ENCODE data around the gene RPA3. TPM values are rescaled to one million over a fixed set of nuclear protein-coding genes. Genes with fewer than 3 reads are reported as not detected.
"Not testable (repeated sequence)": the region's sequence is repeated elsewhere in the genome, so short reads cannot be mapped to it uniquely, and the experiment has no call there.

Gene RPA3
- total RNA-seq, 1 donor from 2014 or later, result 29.3 TPM

DNA sequence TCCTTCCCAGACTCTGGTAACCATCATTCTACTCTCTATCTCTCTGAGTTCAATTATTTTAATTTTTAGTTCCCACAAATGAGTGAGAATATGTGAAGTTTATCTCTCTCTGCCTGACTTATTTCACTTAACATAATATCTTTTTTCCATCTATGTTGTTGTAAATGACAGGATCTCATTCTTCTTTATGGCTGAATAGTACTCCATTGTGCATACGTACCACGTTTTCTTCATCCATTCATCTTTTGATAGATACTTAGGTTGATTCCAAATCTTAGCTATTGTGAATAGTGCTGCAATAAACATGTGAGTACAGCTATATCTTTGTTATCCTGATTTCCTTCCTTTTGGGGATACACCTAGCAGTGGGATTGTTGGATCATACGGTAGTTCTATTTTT, 23.9 kb downstream of the RPA3 start:
- DNase-seq, result no peak

DNA sequence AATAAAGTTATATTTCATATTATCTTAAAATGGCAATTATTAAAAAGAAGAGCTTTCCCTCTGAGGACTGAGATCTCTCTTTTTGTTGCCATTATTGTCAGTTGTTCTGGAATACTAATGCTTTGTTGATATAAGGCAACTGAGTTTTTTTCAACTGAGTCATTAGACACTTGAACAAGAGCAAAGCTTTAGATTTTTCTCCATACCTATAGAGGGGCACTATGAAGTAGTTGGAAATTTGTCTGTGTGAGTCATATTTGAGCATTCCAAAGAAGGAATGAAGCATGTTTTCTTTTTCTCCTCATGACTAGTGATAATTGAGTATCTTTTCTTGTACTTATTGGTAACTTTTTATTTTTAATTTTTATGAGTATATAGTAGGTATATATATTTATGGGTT, 24.5 kb downstream of the RPA3 start:
- no peak for DNase-seq

DNA sequence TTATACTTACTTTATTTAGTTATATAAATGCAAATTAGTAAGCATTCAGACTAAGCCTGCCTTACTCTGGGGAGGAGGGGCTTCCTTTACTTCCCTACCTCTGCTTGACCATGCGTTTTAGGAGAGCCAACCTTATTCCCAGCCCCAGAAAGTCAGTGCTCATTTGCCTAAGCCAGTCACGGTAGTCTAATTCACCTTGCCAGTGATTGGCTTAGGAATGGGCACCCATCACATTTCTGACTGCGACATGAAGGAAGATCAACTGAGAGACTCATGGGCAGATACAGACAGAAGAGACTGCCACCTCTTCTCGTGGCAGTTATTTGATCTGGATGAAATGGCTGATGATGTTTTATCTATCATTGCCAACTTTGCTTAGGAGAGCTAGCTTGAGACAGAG, 29.5 kb downstream of the RPA3 start:
- DNase-seq, result no peak

DNA sequence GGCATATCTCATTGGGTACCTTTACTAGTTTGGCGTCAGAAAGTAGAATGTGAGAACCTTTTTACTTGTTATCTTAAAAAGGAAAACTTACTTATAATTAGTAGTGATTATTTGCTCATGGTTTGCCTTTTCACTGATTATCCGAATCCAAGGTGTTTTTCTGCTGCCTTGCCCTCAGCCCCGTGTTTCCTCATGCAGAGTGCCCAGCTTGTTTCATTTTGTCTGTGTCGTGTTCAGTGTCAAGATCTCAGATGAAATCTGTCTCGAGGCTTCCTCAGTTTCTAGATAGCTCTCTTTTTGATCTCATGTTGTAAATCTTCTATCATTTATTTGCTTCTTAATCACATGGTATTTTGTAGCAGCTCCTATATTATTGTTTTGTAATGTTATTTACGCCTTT, 30.1 kb downstream of the RPA3 start:
- DNase-seq, result no peak

DNA sequence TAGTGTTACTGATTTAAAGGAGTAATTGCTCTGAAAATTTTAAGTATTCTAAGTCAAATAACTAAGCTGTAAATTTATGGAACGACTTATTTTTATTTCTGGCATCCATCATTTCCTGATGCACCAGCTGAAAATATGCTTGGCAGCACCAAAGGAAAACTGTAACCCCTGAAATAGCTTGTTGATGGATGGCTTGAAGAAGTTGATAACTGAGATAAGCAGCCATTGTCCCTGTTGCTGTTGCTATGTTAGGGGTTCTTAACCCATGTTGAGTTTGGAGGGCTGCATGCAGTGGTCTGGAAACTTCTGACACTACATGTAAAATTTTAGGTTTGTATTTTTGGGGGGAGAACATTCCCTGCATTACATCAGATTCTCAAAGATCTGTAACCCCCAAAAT, 30.6 kb downstream of the RPA3 start:
- DNase-seq, result no peak

DNA sequence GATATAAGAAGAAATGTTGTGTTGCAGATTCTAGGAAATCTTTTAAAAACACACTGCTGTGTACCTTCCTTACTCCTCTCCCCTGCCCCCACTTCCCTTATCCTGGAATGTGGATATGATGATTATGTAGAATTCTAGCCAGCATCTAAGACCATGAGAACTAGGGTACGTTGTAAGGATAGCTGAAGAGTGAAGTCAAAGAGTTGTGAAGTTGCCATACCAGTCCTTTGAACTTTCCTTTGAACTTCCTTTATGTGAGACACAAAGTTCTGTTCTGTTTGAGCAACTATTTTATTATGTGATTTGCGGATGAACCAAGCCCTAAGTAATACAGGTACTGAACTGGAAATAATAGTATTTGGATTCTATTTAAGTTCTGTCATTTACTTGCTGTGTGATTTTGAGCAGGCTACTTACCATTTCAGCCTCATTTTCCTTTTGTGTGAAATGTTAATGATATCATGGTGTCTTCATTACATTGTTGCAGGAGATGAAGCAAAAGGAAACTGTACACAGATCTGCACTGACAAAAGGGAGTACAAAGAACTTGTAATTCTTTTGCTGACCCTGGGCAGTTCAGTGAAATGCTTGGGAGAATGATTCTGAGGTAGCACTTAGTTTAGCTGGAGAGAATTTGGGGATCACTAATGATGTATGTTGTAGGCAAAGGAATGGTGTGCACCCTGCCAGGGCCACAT, 31.4 kb downstream of the RPA3 start:
- no peak for DNase-seq

DNA sequence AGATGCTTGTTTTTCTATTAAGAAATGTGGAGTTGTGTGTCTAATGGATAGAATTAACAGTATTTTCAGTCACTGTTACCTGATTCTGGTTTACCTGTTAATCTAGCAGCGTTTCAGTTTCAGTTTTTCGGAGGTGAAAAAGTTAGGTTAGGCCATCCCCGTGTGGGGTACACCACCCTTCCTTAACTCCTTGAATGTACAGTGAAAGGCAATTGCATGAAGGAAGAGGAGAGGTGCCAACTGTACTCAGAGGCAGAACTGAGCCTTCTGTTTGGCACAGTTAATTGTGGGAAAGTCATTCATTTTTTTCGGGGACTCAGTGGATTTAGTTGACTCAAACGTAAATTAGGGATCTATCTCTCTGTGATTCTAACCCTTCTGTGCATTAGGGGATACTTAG, 35.5 kb downstream of the RPA3 start:
- no peak for DNase-seq

DNA sequence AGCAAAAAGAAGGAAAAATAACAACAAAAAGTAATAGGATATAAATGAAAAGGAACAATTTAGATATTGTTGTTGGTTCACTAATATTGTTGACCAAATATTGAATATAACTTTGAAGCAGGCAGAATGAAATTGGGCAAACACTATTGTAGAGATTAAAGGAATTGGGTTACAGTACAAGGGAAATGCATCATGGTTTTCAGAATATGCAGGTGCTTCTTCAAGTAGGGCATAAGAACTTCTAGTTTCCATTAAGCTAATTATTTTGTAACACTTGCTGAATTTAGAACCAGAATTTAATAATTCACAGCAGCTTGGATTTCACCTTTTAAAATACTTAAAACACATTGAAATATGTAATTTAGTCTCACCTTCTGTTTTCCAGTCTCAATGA, 36.5 kb downstream of the RPA3 start:
- no peak for DNase-seq

DNA sequence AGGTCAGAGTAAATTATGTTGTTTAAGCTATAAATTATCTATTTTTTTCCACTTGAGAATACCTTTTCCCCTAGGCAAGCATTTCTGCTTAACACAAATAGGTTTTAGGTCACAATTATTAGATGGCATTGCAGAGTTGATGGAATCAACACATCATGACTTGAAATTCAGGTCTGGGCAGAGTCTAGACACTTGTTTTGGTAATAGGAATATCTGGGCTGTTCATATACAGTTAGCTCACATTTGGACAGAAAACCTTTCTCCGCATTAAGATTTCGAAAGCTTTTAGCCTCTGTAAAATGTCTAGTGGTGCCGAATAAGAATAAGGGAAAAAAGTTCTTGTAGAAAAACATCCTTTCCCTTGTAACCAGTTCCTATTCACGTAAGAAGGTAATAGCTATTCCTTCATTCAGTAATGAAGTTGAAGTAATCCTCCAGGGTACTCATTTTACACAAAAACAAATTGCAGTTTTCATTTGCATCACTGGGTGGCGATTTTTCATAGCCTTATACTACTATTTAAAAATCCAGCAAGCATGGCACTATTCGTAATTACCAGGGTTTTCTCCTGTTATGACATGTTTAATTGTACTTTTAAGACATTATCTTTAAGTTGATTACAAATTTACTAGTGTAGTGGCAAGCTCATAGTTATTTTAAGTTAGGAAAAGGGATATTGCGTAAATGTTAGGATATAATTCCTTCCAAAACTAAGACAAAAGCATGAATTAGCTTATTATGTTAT, 37.0 kb downstream of the RPA3 start:
- peak; percentile 89 for DNase-seq

DNA sequence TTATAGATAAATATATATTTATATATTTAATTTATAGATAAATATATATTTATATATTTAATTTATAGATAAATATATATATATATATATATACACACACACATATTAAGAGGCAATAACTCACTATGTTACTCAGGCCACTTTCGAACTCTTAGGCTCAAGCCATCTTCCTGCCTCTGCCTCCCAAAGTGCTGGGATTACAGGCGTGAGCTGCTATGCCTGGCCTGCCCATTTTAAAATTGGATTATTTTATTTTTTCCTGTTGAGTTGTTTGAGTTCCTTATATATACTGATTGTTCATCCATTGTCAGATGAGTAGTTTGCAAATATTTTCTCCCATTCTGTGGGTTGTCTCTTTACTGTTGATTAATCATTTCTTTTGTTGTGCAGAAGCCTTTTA, 38.8 kb downstream of the RPA3 start:
- DNase-seq, result not testable (repeated sequence)

DNA sequence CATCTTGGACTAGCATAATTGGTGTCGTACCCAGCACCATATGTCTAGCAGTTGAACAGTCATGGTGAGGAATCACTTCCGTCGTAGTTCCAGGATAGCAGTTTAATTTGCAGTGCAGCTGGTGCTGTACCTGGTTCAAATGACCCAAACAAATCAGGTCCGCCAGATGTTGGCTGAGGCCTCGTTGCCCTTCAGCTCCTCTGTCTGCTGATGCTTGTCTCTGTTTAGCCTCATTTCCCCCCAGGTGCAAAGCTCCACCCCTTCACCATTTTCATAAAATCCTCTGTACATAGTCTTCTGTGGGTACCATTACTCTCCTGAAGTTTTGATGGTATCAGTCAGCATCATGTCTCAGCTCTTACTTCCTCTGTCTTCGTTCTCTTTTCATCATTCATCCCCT, 42.7 kb downstream of the RPA3 start:
- DNase-seq, result no peak

DNA sequence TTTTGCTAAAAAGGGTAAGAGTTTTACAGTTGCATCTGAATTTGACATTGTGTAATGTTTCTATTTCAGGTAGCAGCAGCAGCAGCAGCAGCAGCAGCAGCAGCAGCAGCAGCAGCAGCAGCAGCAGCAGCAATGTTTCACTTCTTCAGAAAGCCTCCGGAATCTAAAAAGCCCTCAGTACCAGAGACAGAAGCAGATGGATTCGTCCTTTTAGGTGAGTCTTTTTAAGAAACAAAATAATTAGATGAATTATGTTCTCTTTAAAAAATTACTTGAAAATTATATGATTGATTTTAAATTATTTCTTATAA, 45.2 kb downstream of the RPA3 start:
- DNase-seq, result no peak

DNA sequence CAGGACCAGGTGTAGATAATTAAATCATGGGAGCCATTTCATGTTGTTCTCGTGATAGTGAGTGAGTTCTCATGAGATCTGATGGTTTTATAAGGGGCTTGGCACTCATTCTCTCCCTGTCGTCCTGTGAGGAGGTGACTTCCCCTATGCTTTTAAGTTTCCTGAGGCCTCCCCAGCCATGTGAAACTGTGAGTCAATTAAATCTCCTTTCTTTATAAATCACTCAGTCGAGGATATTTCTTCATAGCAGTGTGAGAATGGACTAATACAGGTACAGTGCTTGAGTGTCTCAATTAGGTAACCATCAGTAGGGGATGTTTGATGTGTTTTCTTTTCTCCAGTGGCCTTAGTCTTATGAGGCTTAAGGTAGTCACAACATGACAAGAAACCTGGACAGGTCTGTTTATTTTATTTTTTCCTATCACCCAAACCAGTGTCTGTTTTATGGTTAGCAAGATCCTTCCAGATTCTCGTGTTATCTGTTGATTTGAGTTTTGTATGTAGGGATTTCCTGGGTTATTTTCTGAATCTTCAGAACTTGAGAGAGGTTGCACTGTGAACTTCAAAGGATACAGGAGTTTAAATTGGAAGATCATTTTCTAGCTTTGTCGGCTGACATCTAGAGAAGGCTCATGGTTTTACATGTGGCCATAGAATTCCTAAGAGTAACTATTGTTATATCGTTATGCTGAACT, 45.7 kb downstream of the RPA3 start:
- no peak for DNase-seq

DNA sequence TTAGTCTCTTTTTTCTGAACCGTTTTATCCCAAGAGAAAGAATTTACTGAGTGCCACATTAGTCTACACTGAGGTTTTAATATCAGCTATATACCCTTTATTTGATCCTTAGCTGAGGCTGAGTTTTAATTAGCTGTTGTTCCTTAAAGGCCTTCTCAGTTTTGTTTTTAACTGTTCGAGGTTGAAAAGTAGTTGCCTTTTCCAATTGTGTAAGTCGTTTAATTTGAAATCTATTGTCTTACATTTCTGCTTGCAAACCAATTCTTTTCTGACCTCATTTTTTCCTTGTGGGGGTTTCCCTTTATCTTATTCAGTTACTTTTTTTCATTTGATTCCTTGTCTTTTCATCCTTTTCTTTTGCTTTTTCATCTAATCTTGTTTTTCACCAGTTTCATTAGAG, 47.0 kb downstream of the RPA3 start:
- DNase-seq, result no peak

DNA sequence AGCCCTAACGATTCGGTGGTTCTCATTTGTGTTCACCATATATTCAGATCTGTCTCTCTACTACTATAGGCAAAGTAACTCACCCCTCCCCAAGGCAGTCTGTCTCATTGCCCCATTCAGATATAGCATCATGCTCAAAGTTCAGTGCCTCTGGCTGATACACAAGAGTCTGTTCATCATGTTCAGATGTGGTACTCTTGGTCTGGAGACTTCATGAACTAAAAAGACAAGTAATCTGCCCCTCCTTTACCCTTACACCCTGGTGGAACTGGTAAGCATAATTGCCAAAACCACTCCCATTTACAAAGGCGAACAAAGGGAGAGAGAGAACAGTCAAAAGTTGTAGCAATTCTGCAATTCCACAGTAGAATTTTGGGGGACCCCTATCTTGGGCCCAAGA, 47.9 kb downstream of the RPA3 start:
- DNase-seq, result no peak

DNA sequence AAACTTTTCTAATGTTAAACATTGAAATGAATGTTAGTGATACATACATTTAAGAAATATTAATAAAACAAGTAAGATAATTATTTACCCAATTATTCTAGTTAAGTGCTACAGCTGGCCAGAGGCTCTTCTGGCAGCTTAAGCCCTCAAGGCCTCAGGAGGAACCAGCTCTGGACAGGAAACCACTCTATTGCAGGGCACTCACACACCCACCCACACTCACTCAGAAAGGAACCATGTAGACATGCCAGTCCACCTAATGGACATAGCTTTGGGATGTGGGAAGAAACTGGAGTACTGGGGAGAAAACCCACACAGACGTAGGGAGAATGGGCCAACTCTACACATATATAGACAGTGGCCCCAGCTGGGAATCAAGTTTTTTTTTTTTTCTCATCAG, 49.7 kb downstream of the RPA3 start:
- DNase-seq, result no peak

DNA sequence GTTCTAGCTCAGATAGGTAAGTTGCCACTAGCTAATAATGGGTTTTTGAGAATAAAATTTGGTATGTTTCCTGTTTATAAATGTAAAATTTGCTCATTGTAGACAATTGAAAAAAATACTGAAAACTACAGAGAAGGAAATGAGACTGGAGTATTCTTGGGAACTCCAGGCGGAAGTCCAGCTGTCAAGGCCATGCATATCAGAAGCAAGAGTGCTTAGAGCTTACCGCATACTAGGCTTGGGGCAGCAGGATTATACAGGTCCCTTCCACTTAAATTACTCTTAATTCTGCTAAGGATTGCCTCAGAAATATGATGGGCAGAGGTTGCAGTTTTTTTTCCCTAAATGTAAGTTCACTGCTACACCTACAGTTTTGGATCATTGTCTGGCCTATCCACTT, 51.2 kb downstream of the RPA3 start:
- no peak for DNase-seq

DNA sequence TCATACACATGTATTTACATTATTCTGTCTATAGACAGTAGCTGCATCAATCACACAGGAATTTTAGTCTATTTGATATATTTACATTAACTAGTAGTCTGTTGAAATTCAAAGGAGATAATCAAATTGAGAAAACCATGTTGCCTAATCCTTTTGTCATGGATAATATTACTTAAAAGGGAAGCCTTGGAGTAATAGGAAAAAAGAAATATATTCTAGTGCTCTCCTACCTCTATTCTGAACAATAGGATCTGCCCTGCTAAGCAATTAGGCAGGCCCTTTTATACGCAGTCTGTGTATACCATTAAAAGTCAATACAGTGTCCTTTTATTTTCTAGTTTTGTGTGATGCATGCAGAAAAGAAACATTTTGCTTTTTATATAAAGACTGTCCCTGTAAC, 53.4 kb downstream of the RPA3 start:
- no peak for DNase-seq

DNA sequence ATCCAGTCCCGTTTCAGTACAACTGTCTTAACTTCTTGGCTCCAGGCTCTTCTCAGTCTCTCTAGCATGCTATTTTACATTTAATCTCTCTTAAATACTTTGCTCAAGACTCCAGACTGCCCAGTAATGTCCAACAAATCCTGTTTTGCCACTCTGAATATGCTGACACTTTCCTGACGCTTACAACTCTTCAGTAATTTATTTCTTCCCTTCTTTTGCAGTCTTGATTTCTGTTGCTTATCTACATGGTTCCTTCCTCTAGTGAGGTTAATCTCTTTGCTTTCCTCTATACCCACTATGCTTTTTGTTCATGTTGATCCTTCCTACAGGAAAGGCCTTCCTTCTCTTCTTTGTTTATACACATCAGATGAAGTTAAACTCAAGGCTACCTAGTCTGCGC, 54.1 kb downstream of the RPA3 start:
- DNase-seq, result no peak

DNA sequence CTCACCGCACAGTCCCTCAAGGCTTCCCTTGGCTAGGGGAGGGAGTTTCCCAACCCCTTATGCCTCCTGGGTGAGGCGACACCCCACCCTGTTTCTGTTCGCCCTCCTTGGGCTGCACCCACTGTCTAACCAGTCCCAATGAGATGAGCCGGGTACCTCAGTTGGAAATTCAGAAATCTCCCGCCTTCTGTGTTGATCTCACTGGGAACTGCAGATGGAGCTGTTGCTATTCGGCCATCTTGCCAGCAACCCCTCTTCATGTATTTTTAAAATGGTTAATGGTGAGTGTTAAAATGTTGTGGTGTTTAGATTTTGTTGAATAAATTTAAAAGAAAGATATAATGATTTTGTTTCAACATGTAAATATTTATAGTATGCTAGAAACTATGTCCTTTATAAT, 55.9 kb downstream of the RPA3 start:
- DNase-seq, result peak; percentile 25

DNA sequence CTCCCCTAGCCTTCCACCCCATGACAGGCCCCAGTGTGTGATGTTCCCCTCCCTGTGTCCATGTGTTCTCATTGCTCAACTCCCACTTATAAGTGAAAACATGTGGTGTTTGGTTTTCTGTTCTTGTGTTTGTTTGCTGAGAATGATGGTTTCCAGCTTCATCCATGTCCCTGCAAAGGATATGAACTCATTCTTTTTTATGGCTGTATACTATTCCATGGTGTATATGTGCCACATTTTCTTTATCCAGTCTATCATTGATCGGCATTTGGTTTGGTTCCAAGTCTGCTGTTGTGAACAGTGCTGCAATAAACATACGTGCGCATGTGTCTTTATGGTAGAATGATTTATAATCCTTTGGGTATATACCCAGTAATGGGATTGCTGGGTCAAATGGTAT, 61.9 kb downstream of the RPA3 start:
- not testable (repeated sequence) for DNase-seq

DNA sequence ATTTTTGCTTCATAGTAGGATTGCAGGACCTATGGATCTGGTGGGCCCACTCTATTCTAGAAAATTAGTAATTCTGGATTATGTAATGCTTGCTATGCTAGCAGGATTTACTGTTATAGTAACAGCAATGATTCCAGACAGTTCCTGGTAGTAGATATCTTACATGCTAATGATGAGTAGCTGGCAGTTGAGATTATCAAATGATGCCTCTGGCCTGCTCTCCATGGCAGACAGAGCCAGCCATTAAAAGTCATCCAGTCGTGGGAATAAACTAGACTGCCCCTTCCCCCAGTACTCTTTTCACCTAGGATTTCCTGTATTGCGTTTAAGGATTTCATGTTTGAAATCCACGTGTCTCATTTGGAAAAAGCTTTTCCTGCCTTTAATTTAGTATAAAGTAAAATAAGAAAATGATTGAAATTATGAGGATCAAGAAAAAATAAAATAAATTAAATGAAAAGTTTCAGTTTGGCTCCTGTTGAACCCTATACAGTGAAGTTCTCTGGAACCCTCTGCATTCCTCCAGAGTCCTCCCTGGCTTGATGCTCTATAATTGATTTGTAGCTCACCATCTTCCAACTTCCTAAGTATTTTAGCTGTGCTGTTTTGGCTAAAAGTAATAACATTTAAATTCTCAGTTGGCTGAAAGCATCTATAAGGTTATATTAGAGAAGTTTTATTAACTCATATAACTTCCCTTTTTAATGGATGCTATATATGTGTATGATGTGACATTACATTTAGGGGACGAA, 63.3 kb downstream of the RPA3 start:
- no peak for DNase-seq

DNA sequence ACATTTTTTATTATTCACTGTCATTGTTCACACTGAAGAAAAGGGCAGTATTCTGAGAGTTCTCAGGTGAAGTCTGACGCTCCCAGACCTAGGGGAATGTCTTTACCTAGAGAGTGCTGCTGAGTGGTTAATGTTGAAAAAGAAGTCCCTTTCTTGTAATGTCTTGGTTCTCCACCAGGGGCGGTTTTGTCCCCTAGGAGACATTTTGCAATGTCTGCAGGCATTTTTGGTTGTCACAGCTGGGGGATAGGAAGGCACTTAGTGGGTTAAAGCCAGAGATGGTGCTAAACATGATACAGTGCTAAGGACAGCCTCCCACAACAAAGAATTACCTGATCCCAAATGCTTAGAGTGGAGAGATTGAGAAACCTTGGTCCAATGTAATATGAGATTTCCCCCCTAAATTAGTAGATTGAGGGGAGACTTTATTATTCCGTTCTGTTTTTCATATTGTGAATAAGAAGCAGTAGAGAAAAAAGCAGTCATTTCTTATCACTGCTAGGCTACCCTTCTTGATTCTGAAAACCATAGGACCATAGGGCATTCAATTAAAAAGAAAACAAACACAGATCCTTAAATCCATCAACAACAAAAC, 64.7 kb downstream of the RPA3 start:
- DNase-seq, result peak; percentile 14

All from tongue (tissue), 2 donors.